Fibroblast of skin of scalp (primary cell): ENCODE measurements around the gene SEPTIN7.

ENCODE experiments used
- DNase-seq: peaks from one replicate; pipeline ENCODE4 v3.0.0-alpha.2; 2013

SEPTIN7 gene

DNA sequence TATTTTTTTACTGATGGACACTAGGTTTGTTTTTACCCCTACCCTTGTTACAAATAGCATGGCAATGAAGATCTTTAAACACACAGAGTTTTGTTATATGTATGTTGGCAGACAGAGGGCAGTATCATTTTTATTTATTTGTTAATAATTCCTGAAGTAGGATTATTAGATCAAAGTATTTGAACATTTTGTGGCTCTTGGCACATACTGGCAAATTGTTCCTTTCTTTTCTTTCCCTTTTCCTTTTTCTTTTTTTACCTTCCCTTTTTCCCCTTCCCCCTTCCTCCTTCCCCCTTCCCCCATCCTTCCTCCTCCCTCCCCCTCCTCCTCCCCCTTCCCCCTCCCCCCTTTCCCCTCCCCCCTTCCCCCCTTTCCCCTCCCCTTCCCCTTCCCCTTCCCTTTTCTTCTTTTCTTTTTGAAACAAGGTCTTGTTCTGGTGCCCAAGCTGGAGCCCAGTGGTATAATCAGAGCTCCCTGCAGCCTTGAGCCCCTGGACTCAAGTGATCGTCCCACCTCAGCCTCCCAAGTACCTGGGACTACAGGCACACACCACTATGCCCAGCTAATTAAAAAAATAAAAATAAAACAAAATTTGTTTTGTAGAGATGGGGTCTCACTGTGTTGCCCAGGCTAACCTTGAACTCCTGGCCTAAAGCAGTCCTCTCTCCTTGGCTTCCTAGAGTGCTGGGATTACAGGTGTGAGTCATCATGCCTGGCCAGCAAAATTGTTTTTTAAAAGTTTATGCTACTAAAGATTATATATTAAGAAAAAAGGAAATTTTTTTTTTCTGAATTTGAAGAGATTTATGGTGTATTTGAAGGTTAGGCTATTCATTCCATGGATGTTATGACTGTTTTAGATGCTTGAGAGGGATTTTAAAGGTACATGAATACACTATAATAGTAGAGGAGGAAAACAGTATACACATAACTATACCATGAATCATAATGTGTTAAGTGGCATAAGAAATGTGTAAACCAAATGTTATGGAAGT is 39.3 kb downstream of the SEPTIN7 start:
- DNase-seq, result peak; percentile 78

DNA sequence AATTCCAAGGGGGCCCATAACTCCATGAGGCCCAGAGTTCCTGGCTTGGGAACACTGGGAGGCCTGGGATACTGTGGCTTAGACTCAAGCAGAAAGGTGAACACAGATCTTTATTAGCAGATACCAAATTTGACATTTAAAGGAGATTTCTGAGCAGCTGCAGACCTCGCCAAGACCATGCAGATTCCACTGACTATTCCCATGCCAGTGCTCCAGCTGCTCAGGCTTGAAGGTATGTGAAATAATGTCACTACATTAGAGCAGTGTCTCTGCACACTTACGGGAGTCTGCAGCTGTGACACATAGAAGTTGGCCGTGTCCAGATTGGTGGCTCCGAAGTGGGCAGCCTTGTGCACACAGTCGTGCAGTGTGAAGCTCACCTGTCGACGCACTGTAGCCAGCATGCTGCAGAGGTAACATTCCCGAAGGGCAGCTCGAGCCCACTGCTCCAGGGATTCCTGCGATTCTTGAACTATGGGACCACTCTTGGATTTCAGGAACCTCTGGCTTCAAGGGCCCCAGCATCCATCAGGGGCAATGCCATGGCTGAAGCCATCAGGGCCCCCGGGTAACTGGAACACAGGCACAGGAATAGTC is 46.1 kb downstream of the SEPTIN7 start:
- DNase-seq, result no peak

DNA sequence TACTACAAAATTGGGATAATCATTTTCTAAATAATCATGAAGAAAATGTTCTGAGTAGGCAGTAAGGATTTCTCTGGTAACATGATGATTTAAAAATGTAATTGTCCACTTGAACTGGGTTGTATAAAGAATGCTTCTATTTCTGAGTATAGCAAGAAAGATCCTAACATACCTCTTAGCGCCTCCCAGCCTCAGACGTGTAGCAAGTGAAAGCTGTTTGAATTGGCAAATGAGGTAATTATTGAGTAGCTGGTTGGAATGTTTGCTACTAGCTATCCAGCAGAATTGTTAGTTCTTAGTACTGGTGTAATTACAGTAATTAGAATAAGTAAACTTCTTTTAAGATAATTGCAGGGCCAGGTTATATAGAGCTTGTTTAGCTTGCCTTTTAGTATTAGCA is 47.9 kb downstream of the SEPTIN7 start:
- peak; percentile 30 for DNase-seq

DNA sequence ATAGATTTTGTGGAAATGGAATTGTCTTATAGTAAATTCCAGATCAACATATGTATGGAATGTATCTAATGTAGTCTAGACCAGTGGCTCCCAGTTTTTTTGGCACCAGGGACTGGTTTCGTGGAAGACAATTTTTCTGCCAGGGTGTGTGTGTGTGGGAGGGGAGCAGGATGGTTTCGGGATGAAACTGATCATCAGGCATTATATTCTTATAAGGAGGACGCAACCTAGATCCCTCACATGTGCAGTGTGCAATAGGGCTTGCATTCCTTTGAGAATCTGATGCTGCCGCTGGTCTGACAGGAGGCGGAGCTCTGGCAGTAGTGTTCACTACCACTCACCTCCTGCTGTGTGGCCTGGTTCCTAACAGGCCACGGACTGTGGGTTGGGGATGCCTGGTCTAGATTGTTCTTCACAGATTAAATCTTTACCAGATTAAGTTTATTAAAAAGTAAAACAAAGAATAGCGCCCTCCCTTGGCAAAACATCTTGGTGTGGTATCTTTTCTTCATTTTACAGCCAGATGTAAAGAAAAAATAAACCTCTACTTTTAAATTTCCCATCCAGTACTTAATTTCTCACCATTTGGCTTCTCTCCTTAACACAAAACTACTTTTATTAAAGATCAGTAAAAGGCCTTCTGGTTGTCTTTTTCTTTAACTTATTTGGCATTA is 48.4 kb downstream of the SEPTIN7 start:
- peak; percentile 62 for DNase-seq

DNA sequence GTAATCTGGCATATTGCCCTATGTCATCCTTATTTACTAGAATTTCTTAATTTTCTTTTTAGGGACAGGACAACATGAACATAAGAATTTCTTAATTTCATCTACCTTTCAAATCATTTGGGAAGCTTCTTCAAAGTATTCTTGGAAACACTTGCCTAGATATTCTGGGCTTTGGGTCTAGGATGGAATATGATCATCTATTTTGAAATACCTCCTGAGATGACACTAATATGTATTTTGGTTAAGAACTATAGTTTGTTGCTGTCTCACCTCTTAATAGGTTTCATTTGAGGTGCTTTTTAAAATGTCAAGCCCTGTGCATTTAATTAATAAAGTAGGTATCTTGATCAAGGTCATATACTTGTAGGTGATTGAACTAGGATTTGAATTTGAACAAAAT is 49.1 kb downstream of the SEPTIN7 start:
- DNase-seq, result no peak
